NCI-H774 (cell line): ENCODE data around the gene GABRG3.

Experiments used
- DNase-seq: peaks from one replicate; lab custom pipeline; 2025; lab: John Stamatoyannopoulos, UW

Gene GABRG3

GRCh38 chr15:27414168-27414870 lies 443.3 kb downstream of the GABRG3 start:
- DNase-seq = no peak

GRCh38 chr15:27418726-27419125 lies 447.7 kb downstream of the GABRG3 start:
- peak; percentile 8 for DNase-seq

GRCh38 chr15:27422997-27423396 lies 452.0 kb downstream of the GABRG3 start:
- no peak for DNase-seq

- peak; percentile 6 for DNase-seq
Measured at GRCh38 chr15:27426805-27427204, 455.8 kb downstream of the GABRG3 start.

GRCh38 chr15:27427276-27427675 lies 456.3 kb downstream of the GABRG3 start:
- DNase-seq = no peak

GRCh38 chr15:27428151-27428550 lies 457.2 kb downstream of the GABRG3 start:
- no peak for DNase-seq

- DNase-seq = no peak
Measured at GRCh38 chr15:27429577-27429976, 458.6 kb downstream of the GABRG3 start.

GRCh38 chr15:27433604-27434003 lies 462.6 kb downstream of the GABRG3 start:
- DNase-seq = no peak

GRCh38 chr15:27438403-27439375 lies 467.7 kb downstream of the GABRG3 start:
- no peak for DNase-seq

- DNase-seq = no peak
Measured at GRCh38 chr15:27441120-27441519, 470.1 kb downstream of the GABRG3 start.

GRCh38 chr15:27448234-27448633 lies 477.3 kb downstream of the GABRG3 start:
- DNase-seq = no peak

GRCh38 chr15:27448986-27449385 lies 478.0 kb downstream of the GABRG3 start:
- no peak for DNase-seq

- no peak for DNase-seq
Measured at GRCh38 chr15:27449941-27450340, 479.0 kb downstream of the GABRG3 start.

- DNase-seq = no peak
Measured at GRCh38 chr15:27454281-27455075, 483.5 kb downstream of the GABRG3 start.

- no peak for DNase-seq
Measured at GRCh38 chr15:27456807-27457206, 485.8 kb downstream of the GABRG3 start.

GRCh38 chr15:27457766-27458165 lies 486.8 kb downstream of the GABRG3 start:
- DNase-seq = no peak

- no peak for DNase-seq
Measured at GRCh38 chr15:27458345-27459084, 487.5 kb downstream of the GABRG3 start.

- no peak for DNase-seq
Measured at GRCh38 chr15:27459836-27460235, 488.9 kb downstream of the GABRG3 start.

- no peak for DNase-seq
Measured at GRCh38 chr15:27461181-27461580, 490.2 kb downstream of the GABRG3 start.

- DNase-seq = no peak
Measured at GRCh38 chr15:27463525-27464088, 492.6 kb downstream of the GABRG3 start.

GRCh38 chr15:27464941-27465612 lies 494.1 kb downstream of the GABRG3 start:
- DNase-seq = no peak
